Fibroblast of gingiva (primary cell): ENCODE measurements around the gene PRAMEF1.
"Not testable (repeated sequence)": the region's sequence is repeated elsewhere in the genome, so short reads cannot be mapped to it uniquely, and the experiment has no call there.

Source experiments
- DNase-seq: peaks from one replicate; pipeline ENCODE4 v3.0.0-alpha.2; 2011; ENCODE audit warnings: low read depth

Gene PRAMEF1

DNA sequence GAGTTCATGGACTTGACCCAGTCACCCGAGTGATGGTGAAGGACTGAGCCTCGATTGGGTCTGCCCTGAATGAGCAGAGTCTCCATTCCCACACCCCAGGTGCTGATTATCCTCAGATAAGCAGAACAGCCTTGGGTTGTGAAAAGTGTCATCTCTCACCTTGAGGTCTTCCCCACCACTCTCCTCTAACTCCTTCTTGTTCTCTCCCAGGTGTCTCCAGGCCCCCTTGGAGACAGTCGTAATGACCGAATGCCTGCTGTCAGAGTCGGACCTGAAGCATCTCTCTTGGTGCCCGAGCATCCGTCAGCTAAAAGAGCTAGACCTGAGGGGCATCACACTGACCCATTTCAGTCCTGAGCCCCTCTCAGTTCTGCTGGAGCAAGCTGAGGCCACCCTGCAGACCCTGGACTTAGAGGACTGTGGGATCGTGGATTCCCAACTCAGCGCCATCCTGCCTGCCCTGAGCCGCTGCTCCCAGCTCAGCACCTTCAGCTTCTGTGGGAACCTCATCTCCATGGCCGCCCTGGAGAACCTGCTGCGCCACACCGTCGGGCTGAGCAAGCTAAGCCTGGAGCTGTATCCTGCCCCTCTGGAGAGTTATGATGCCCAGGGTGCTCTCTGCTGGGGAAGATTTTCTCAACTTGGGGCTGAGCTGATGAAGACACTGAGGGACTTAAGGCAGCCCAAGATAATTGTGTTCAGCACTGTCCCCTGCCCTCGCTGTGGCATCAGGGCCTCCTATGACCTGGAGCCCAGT is 14.2 kb upstream of the PRAMEF1 start:
- no peak for DNase-seq

DNA sequence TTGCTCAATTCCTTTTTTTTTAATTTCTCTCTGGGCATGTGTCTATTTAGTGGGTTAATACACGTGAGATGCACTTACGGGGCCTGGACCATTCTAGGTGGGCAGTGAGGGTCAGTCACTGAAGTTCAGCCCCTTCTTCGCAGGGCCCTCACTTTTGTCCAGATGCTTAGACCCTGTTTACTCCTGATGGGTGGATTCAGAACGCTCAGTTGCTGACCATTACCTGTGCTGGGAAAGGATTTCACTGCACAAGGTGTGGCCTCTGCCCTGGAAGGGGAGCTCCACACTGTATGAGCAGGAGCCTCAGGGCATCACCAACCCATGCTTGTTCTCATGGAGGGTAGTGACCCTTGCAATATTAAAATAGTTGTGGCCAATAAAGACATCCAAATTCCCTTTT is 13.1 kb upstream of the PRAMEF1 start:
- DNase-seq: no peak

DNA sequence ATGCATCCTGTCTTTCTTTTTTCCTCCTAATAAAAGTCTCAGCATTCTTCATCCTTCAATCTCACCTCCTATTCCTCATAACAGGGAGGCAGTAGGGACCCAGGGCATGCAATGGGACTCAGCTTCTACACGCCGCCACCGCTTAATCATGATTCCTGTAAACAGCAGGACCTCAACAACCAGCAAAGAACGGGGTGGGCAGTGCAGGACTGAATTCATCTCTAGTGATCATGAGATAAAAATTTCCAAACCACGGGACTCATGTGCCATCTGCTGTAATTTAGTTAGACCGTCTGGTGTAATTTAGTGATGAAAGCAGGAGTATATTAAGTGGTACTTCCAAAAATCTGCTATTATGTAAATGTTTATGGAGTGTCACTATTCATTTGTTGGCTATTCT is 12.3 kb upstream of the PRAMEF1 start:
- no peak for DNase-seq

DNA sequence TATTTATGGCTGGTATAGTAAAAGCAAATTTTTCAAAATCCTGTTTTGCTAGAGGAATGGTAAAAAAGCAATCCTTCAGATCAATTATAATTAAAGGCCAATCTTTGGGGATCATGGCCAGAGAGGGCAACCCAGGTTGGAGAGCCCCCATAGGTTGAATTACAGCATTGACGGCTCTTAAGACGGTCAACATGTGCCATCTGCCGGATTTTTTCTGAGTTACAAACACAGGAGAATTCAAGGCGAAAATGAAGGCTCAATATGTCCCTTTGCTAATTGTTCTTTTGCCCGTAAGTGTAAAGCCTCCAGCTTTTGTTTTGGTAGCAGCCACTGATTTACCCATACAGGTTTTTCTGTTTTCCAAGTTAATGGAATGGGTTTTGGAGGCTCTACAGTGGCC is 9.7 kb upstream of the PRAMEF1 start:
- DNase-seq: not testable (repeated sequence)

DNA sequence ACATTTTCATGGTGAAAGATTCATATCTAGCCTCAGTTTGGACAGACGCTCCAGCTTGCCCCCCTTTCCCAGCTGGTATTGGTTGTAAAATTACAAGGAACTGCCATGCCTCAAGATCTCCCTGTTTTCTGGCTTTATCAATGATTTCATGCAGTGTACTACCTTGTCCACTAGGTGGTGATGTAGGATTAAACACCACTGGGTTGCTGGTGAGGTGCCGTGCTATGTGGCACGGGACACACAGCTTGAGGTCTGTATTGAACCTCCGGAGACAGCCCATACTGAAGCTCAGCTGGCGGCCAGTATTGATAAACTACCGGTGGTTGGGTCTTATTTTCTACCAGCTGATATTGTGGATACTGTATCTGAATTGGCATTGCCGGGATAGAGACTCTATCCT is 7.4 kb upstream of the PRAMEF1 start:
- not testable (repeated sequence) for DNase-seq

DNA sequence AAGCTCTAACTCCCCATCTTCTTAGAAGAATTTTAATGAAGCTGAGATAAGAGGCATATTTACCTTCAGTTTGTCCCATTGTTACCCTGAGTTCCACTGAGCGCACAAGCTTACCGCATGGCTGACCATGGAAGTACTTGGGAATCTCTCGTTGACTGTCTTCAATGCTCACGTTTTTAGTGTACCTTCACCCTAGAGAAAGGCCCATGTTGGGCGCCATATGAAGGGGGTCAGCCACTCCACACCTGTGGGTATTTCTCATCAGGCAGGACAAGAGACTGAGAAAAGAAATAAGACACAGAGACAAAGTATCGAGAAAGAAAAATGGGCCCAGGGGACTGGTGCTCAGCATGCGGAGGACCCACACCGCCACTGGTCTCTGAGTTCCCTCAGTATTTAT is 6.5 kb upstream of the PRAMEF1 start:
- not testable (repeated sequence) for DNase-seq

DNA sequence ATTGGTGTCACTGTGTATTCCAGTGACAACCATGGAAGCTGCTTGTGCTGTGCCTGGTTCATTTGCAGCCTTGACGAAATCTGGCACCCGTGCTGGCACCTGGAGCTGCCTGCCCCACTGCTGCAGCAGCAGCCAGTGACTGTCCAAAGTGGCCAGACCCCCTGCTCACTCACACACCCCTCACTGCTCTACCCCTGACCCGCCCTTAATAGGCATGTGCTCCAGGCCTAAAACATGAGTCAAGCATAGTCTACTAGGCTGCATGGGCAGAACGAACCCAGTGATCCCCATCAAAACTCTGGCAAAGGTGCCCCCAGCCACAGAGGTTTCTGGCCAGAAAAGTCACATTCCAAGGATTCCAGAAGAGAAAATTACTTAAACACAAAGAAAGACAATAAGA is 7.7 kb downstream of the PRAMEF1 start:
- no peak for DNase-seq

DNA sequence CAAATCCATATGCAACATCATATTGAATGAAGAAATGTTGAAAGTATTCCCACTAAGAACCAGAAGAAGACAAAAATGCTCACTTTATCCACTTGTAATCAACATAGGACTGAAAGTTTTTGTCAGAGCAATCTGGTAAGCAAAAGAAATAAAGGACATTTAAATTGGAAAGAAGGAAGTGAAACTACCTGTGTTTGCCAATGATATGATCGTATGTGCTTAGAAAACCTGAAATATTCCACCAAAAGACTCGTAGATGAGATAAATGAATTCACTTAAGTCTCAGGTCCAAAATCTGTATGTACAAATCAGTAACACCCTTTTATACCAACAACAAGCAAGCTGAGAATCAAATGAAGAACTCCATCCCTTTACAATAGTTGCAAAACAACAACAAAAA is 8.5 kb downstream of the PRAMEF1 start:
- DNase-seq: no peak

DNA sequence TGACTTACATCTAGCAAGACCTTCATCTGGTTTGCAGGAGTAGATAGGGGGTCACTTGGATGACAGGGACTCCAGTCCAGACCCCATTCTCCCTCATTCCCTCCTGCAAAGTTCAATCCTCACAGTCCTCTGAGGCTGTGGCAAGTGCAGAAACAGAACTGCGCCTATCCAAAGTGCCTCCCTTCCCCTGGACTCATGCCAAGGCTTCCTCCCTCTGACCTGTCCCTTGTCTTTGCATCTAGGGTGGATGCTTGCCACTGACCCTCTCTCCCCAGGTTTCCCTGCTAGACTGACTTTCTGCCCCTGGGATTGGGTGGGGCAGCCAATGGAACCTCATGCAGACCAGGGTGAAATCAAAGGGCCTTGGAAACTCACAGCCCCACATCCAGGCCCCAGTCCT is 18.7 kb downstream of the PRAMEF1 start:
- DNase-seq: no peak

DNA sequence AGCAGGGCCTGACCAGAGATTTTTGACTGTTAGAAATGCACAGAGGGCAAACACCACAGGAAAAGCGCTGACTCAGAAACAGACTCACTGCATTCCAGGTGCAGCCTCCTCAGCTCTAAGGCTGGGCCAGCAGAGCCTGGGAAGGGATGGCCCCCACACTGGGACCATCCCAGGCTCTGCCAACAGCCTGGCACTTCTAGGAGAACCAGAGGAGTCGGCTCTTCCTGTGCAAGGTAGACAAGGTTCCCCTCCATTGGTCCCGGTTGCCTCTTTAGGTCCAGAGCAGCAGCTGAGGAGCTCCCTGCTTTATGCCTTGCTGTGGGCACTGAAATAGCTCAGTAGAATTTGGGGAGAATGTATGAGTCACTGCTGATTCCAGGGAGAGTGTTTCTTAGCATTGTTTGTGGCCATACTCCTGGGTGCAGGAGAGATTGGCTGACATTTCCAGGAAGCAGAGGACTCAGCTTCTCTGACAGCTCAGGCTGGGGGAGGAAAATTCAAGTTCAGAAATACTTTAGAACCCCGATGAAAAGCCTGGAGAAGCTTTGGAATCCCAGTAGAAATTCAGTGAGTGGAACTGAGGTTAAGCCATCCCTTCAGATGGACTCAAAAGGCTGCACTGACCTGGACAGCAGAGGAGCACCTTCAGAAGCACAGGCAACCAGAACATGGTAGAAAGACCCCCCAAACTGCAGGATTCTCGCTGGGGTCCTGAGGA is 19.7 kb downstream of the PRAMEF1 start:
- DNase-seq: no peak

DNA sequence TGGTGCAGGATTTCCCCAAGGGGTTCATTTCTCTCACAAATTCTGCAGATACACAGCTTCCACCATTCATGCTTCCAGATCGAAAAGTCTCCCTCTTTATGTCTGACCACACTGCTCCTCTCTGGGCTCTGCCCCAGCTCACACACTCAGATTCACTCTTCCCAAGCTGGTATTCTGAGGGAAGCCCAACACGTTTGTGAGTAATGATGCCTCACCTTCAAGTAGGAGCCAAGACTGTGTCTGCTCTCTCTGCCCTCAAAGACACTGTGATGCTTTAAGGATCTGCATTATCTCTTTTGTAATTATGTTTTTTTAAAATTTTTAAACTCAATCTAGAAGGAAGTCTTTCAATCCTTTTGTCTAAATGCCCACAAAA is 20.2 kb downstream of the PRAMEF1 start:
- no peak for DNase-seq

DNA sequence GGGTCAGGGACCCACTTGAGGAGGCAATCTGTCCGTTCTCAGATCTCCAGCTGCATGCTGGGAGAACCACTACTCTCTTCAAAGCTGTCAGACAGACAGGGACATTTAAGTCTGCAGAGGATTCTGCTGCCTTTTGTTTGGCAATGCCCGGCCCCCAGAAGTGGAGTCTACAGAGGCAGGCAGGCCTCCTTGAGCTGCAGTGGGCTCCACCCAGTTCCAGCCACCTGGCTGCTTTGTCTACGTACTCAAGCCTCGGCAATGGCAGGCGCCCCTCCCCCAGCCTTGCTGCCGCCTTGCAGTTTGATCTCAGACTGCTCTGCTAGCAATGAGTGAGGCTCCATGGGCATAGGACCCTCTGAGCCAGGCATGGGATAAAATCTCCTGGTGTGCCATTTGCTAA is 27.9 kb downstream of the PRAMEF1 start:
- not testable (repeated sequence) for DNase-seq

DNA sequence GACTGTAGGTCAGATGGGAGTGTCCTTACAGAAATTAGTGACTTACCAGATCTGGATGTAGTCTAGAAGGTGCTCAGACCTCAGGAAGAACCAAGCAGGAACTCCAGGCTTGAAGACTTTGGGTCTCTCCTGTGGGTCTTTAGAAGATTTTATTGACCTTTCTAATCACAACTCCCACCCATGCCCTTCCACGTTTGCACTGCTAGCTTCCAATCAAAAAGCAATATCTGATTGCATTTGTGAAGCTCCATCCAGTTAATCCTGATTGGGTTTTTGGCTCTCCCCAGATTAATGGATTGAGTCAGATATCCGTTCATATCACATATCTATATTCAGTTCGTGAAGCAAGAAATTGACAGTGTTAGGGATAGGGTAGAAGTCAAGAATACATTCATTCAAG is 40.1 kb downstream of the PRAMEF1 start, which contains the start of gene PRAMEF11:
Gene PRAMEF11, minus strand, starts transcription at position 101 of the 400 bp plus-strand sequence. CDS start 2,621 bp downstream, outside the sequence.
- not testable (repeated sequence) for DNase-seq

DNA sequence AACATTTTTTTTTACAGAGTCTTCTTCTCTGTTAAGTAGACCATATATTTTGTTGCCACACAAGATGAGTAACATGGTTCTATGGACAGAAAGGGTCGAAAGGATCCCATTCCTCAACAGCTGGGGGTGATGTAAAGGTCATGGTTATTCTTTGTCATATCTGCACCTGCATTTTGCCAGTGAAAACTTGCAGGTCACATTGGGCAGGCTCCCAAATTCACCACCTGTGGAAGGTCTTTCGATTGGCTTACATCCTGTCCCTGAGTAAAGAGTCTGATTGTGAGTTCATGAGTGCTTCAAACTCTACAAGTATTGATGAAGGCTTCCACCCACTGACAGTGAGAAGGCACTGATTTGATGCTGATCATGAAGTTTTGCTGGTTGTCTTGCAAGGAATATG is 42.1 kb downstream of the PRAMEF1 start:
- DNase-seq: not testable (repeated sequence)
